Calu3 (cell line): ENCODE measurements around the gene ABCA8. TPM values are rescaled to one million over a fixed set of nuclear protein-coding genes. Genes with fewer than 3 reads are reported as not detected.

Experiments
- BruUV-seq: library from RNA; stranded (reverse); fragments of 400-500 nt; replicated peaks from 2 replicates; lab custom pipeline; 2021; lab: Mats Ljungman, UMichigan
- CTCF ChIA-PET: fragments of 300-600 bp; sonication (Branson Sonifier 250); formaldehyde crosslinking; loops from one replicate; lab custom pipeline; 2022; ENCODE audit warnings: antibody characterized with exemption; lab: Charles Lee
- DNase-seq: peaks from one replicate; pipeline ENCODE4 v3.0.0; 2022
- H3K27ac Mint-ChIP-seq: one replicate; pipeline ENCODE4 v1.8.0; 2022; ENCODE audit warnings: mixed read lengths; ENCODE audit not compliant: unreplicated experiment
- H3K27me3 Mint-ChIP-seq: one replicate; pipeline ENCODE4 v1.8.0; 2022; ENCODE audit warnings: mixed read lengths; ENCODE audit not compliant: unreplicated experiment
- H3K36me3 Mint-ChIP-seq: one replicate; pipeline ENCODE4 v1.8.0; 2022; ENCODE audit warnings: mild to moderate bottlenecking, moderate library complexity, mixed read lengths; ENCODE audit not compliant: insufficient read depth, unreplicated experiment
- H3K4me1 Mint-ChIP-seq: one replicate; pipeline ENCODE4 v1.8.0; 2022; ENCODE audit warnings: mild to moderate bottlenecking, low read depth, mixed read lengths; ENCODE audit not compliant: unreplicated experiment
- H3K4me3 Mint-ChIP-seq: one replicate; pipeline ENCODE4 v1.8.0; 2022; ENCODE audit warnings: mild to moderate bottlenecking, low read depth, moderate library complexity, mixed read lengths; ENCODE audit not compliant: unreplicated experiment
- H3K9me3 Mint-ChIP-seq: one replicate; pipeline ENCODE4 v1.8.0; 2022; ENCODE audit warnings: low read depth, mixed read lengths; ENCODE audit not compliant: unreplicated experiment
- CTCF ChIP-seq: fragments of 200-600 bp; IDR thresholded peaks from one replicate; pipeline ENCODE4 v1.8.0; 2022; ENCODE audit warnings: antibody characterized with exemption; ENCODE audit not compliant: unreplicated experiment
- intact Hi-C: fragments of 100-400 bp; cut with micrococcal nuclease; formaldehyde crosslinking; loops from one replicate; pipeline ENCODE4 v1.10.0; 2022; ENCODE audit not compliant: unreplicated experiment
- total RNA-seq: library from RNA; stranded (reverse); gene quantifications from 2 replicates; pipeline ENCODE4 v1.2.3, GENCODE V29; 2022

The ABCA8 gene
- total RNA-seq, 1 experiment from 2014 or later, result not detected

- H3K27ac Mint-ChIP-seq, result no peak overlapping the region
- DNase-seq, result no peak
- peaks cover 6% of the 10 kb centered on the region for H3K36me3 Mint-ChIP-seq
- intact Hi-C loops, result loop anchor here (5.0 to 10.0 kb wide), 2 partner anchors 129 to 328 kb away; no protein-coding TSS in a partner anchor
- H3K9me3 Mint-ChIP-seq, result no peaks in the 10 kb centered on the region
- no peaks in the 10 kb centered on the region for H3K27me3 Mint-ChIP-seq
- CTCF ChIA-PET, result no interaction called here
- TF ChIP-seq CTCF, result no peak
- peaks cover 9% of the 10 kb centered on the region for H3K4me1 Mint-ChIP-seq
- H3K4me3 Mint-ChIP-seq, result no peak overlapping the region
- BruUV-seq, result no TSS peak
These were observed 48.6 kb downstream of the ABCA8 start for GRCh38 chr17:68906638-68907037.

DNA sequence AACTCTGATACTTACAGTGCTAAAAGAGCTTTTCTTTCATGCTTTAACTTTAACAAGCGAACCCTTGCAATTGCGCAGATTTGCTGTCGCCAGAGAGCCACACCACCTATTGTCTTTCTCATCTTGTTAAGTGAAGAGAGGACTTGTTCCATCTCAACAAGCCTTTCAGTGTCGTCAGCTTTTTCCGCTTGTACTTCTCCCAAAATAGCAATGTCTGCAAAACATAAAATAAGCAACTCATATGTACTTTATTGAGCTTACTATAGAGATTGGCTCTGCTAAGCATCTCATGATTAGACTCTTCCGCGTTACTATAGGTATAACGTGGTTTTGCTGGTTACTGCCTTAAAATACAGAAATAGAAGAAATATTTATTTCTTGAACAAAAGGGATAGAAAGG lies 51.9 kb downstream of the ABCA8 start:
- intact Hi-C loops, result loop anchor here (10.0 kb wide), 1 partner anchor 332 kb away; no protein-coding TSS in a partner anchor
- no peak for DNase-seq
- no peaks in the 10 kb centered on the region for H3K27me3 Mint-ChIP-seq
- no peak overlapping the region for H3K4me3 Mint-ChIP-seq
- CTCF ChIA-PET, result no interaction called here
- no peaks in the 10 kb centered on the region for H3K4me1 Mint-ChIP-seq
- H3K27ac Mint-ChIP-seq, result no peak overlapping the region
- TF ChIP-seq CTCF, result no peak
- no peaks in the 10 kb centered on the region for H3K36me3 Mint-ChIP-seq
- H3K9me3 Mint-ChIP-seq, result no peaks in the 10 kb centered on the region
- no TSS peak for BruUV-seq

GRCh38 chr17:68897557-68897956 lies 57.6 kb downstream of the ABCA8 start:
- CTCF ChIA-PET, result no interaction called here
- H3K9me3 Mint-ChIP-seq, result peaks cover 4% of the 10 kb centered on the region
- H3K27ac Mint-ChIP-seq, result no peak overlapping the region
- BruUV-seq, result no TSS peak
- H3K27me3 Mint-ChIP-seq, result no peaks in the 10 kb centered on the region
- no peaks in the 10 kb centered on the region for H3K36me3 Mint-ChIP-seq
- intact Hi-C loops, result no loop called here
- no peak overlapping the region for H3K4me3 Mint-ChIP-seq
- DNase-seq, result no peak
- TF ChIP-seq CTCF, result no peak
- H3K4me1 Mint-ChIP-seq, result no peaks in the 10 kb centered on the region

DNA sequence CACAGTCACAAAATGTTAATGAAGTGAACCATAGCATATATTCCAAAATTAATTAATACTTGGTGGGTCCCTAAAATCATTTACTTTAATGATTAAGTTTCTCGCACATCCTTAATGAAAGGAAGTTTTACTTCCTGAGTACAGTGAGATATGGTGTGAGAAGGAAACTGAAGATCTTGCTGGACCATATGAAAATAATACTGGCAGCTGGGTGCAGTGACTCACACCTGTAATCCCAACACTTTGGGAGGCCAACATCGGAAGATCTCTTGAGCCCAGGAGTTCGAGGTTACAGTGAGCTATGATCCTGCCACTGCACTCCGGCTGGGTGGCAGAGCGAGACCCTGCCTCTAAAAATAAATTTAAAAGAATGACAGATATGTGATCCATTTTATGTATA lies 62.5 kb downstream of the ABCA8 start:
- BruUV-seq, result no TSS peak
- DNase-seq, result no peak
- intact Hi-C loops, result no loop called here
- CTCF ChIA-PET, result no interaction called here
- no peaks in the 10 kb centered on the region for H3K4me1 Mint-ChIP-seq
- H3K27ac Mint-ChIP-seq, result no peak overlapping the region
- H3K36me3 Mint-ChIP-seq, result no peaks in the 10 kb centered on the region
- H3K27me3 Mint-ChIP-seq, result no peaks in the 10 kb centered on the region
- H3K9me3 Mint-ChIP-seq, result peaks cover 4% of the 10 kb centered on the region
- no peak for TF ChIP-seq CTCF
- no peak overlapping the region for H3K4me3 Mint-ChIP-seq
